ENCODE data around the gene DAW1.
"Not testable (repeated sequence)": the region's sequence is repeated elsewhere in the genome, so short reads cannot be mapped to it uniquely, and the experiment has no call there.

The DAW1 gene

GRCh38 chr2:227871375-227871791 lies at the start of gene DAW1:
Gene DAW1, plus strand, starts transcription at chr2:227871631. Its CDS starts 59 bp downstream, at chr2:227871690.
- peak; percentile 81 for DNase-seq

GRCh38 chr2:227822416-227823003 lies 48.9 kb upstream of the DAW1 start:
- DNase-seq, result no peak

- DNase-seq, result no peak
Observed at GRCh38 chr2:227823922-227824321, 47.5 kb upstream of the DAW1 start.

- DNase-seq, result no peak
Observed at GRCh38 chr2:227824711-227825110, 46.7 kb upstream of the DAW1 start.

GRCh38 chr2:227826019-227826521 lies 45.4 kb upstream of the DAW1 start:
- DNase-seq, result no peak

GRCh38 chr2:227826563-227826962 lies 44.9 kb upstream of the DAW1 start:
- no peak for DNase-seq

GRCh38 chr2:227827143-227827542 lies 44.3 kb upstream of the DAW1 start:
- DNase-seq, result no peak

GRCh38 chr2:227828477-227828912 lies 42.9 kb upstream of the DAW1 start:
- no peak for DNase-seq

- no peak for DNase-seq
Observed at GRCh38 chr2:227829337-227829736, 42.1 kb upstream of the DAW1 start.

GRCh38 chr2:227834423-227834822 lies 37.0 kb upstream of the DAW1 start:
- no peak for DNase-seq

- DNase-seq, result no peak
Observed at GRCh38 chr2:227834916-227835650, 36.3 kb upstream of the DAW1 start.

- not testable (repeated sequence) for DNase-seq
Observed at GRCh38 chr2:227839339-227840129, 31.9 kb upstream of the DAW1 start.

GRCh38 chr2:227846831-227847230 lies 24.6 kb upstream of the DAW1 start:
- no peak for DNase-seq

- no peak for DNase-seq
Observed at GRCh38 chr2:227848146-227848545, 23.3 kb upstream of the DAW1 start.

- DNase-seq, result no peak
Observed at GRCh38 chr2:227848586-227848985, 22.8 kb upstream of the DAW1 start.

GRCh38 chr2:227849906-227850305 lies 21.5 kb upstream of the DAW1 start:
- DNase-seq, result no peak

- DNase-seq, result no peak
Observed at GRCh38 chr2:227853204-227853629, 18.2 kb upstream of the DAW1 start.

- no peak for DNase-seq
Observed at GRCh38 chr2:227853765-227854271, 17.6 kb upstream of the DAW1 start.

- DNase-seq, result no peak
Observed at GRCh38 chr2:227855440-227855839, 16.0 kb upstream of the DAW1 start.

- DNase-seq, result no peak
Observed at GRCh38 chr2:227856697-227857096, 14.7 kb upstream of the DAW1 start.

- no peak for DNase-seq
Observed at GRCh38 chr2:227860221-227860641, 11.2 kb upstream of the DAW1 start.

- DNase-seq, result no peak
Observed at GRCh38 chr2:227861011-227861410, 10.4 kb upstream of the DAW1 start.

GRCh38 chr2:227862227-227862740 lies 9.1 kb upstream of the DAW1 start:
- DNase-seq, result no peak

All from right hindlimb (tissue), 1 donor.